ENCODE measurements around the gene IGLON5. TPM values are rescaled to one million over a fixed set of nuclear protein-coding genes. Genes with fewer than 3 reads are reported as not detected.

Gene IGLON5
- polyA plus RNA-seq, 1 donor: 3.1 TPM

GRCh38 chr19:51317968-51318367 lies 6.5 kb downstream of the IGLON5 start:
- DNase-seq: no peak
- Histone ChIP-seq H3K4me3 (ENCODE audit: low read length) (no peak overlapping the region), H3K27ac (ENCODE audit: low read length) (no peak overlapping the region), H3K4me1 (ENCODE audit: control insufficient read depth, insufficient read depth, low read length) (no peaks in the 10 kb centered on the region), H3K36me3 (ENCODE audit: control insufficient read depth, insufficient read depth, low read length) (no peaks in the 10 kb centered on the region), H3K27me3 (ENCODE audit: control insufficient read depth, insufficient read depth, low read length) (peaks cover 2% of the 10 kb centered on the region), H3K9me3 (ENCODE audit: control insufficient read depth, low read depth, low read length) (no peaks in the 10 kb centered on the region)
- no CpG with 5 or more reads among the region's 1 CpG for WGBS (ENCODE audit: insufficient coverage, low lambda C conversion rate)

DNA sequence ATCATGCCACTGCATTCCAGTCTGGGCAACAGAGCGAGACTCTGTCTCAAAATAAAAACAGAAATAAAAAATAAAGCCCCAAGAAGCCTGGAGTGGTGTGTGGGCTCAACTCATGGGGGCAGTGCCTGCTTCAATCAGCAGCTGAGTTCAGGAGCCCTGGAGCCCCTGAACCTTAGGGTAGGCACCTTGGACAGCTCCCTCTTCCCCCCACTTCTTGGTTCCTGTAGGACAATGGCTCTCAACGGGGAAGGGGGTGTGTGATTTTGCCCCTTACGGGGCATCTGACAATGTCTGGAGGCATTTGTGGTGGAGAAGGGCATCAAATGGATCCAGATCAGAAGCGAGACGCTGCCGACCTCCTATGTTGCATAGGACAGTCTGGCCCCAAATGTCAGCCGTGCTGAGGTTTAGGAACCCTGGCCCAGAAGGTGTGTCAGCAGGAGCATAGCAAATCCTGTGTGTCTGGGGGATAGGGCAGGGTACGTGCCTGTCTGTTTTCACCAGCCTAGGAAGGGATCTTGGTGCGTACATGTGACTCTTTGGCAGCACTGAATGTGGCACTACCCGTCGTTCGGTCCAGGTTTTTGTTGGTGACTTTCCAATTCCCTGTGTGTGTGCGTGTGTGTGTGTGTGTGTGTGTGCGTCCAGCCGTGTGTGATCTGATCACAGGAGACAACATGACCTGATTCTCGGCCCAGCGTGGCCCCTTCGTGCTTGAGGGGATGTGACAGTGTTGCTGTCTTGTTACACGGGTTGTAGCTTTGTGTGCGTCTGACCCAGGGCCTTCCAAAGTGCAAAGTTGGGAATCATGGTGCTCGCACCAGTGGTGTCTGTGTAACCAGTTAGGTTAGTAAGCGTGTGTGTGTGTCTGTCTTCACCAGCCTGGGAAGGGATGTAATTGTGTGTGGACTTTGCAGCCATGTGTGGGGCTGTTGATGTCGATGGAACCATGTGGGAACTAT lies 7.5 kb downstream of the IGLON5 start:
- H3K4me3 ChIP-seq (ENCODE audit: low read length): no peak overlapping the region
- peaks cover 2% of the 10 kb centered on the region for H3K27me3 ChIP-seq (ENCODE audit: control insufficient read depth, insufficient read depth, low read length)
- no CpG with 5 or more reads among the region's 23 CpGs for WGBS (ENCODE audit: insufficient coverage, low lambda C conversion rate)
- no peak for DNase-seq
- no peaks in the 10 kb centered on the region for H3K9me3 ChIP-seq (ENCODE audit: control insufficient read depth, low read depth, low read length)
- no peak overlapping the region for H3K27ac ChIP-seq (ENCODE audit: low read length)
- H3K4me1 ChIP-seq (ENCODE audit: control insufficient read depth, insufficient read depth, low read length): no peaks in the 10 kb centered on the region
- H3K36me3 ChIP-seq (ENCODE audit: control insufficient read depth, insufficient read depth, low read length): no peaks in the 10 kb centered on the region

DNA sequence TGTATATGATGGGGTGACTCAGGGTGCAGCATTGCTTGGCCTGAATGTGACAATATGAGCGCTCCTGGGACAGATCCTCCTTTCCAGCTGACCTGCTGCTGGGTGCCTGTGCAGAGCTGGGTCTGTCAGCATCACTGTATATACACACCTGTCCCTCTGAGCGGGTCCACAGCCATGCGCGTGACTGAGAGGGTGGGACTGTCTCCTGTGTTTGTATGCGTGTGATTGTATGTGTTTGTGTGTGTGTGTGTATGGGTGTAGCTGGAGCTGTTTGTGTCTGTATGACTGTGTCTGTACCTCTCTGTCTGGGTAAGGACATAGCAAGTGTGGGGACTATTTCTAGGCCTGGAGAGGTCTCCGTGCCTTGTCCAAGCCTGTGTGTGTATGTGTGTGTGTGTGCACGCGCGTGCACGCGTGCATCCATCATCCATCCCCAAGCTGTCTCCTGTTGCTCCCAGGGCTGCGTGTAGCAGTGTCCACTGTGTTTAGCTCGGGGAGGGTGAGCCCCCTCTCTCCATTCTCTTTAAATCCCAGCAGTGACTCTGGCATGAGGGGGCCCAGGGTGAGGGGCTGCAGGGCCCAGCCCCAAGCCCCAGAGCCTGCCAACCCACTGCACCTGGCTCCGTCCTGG lies 8.3 kb downstream of the IGLON5 start:
- Histone ChIP-seq H3K4me1 (ENCODE audit: control insufficient read depth, insufficient read depth, low read length) (no peaks in the 10 kb centered on the region), H3K4me3 (ENCODE audit: low read length) (no peak overlapping the region), H3K9me3 (ENCODE audit: control insufficient read depth, low read depth, low read length) (no peaks in the 10 kb centered on the region), H3K36me3 (ENCODE audit: control insufficient read depth, insufficient read depth, low read length) (no peaks in the 10 kb centered on the region), H3K27me3 (ENCODE audit: control insufficient read depth, insufficient read depth, low read length) (peaks cover 2% of the 10 kb centered on the region), H3K27ac (ENCODE audit: low read length) (no peak overlapping the region)
- DNase-seq: no peak
- WGBS (ENCODE audit: insufficient coverage, low lambda C conversion rate): no CpG with 5 or more reads among the region's 14 CpGs

GRCh38 chr19:51320280-51320657 lies 8.8 kb downstream of the IGLON5 start:
- no peaks in the 10 kb centered on the region for H3K9me3 ChIP-seq (ENCODE audit: control insufficient read depth, low read depth, low read length)
- no CpG with 5 or more reads among the region's 14 CpGs for WGBS (ENCODE audit: insufficient coverage, low lambda C conversion rate)
- no peak for DNase-seq
- no peaks in the 10 kb centered on the region for H3K36me3 ChIP-seq (ENCODE audit: control insufficient read depth, insufficient read depth, low read length)
- H3K4me3 ChIP-seq (ENCODE audit: low read length): no peak overlapping the region
- H3K4me1 ChIP-seq (ENCODE audit: control insufficient read depth, insufficient read depth, low read length): no peaks in the 10 kb centered on the region
- peaks cover 2% of the 10 kb centered on the region for H3K27me3 ChIP-seq (ENCODE audit: control insufficient read depth, insufficient read depth, low read length)
- H3K27ac ChIP-seq (ENCODE audit: low read length): no peak overlapping the region

DNA sequence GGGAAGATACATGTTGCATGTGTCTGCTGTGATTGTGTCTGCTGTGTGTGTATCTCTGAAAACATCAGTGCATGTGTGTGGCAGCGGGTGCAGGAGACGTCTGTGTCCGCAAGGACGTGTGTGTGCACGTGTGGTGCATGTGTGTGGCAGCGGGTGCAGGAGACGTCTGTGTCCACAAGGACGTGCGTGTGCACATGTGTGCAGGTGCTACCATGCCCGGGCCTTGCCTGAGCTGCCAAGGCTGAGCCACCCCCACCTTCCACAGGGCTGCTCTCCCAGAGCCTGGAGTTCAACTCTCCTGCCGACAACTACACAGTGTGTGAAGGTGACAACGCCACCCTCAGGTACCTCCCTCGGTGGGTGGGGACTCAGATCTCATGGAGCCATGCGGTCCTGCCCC lies 10.4 kb downstream of the IGLON5 start:
- peaks cover 10% of the 10 kb centered on the region for H3K27me3 ChIP-seq (ENCODE audit: control insufficient read depth, insufficient read depth, low read length)
- WGBS (ENCODE audit: insufficient coverage, low lambda C conversion rate): no CpG with 5 or more reads among the region's 14 CpGs
- no peak for DNase-seq
- H3K9me3 ChIP-seq (ENCODE audit: control insufficient read depth, low read depth, low read length): no peaks in the 10 kb centered on the region
- no peak overlapping the region for H3K27ac ChIP-seq (ENCODE audit: low read length)
- no peak overlapping the region for H3K4me3 ChIP-seq (ENCODE audit: low read length)
- no peaks in the 10 kb centered on the region for H3K4me1 ChIP-seq (ENCODE audit: control insufficient read depth, insufficient read depth, low read length)
- no peaks in the 10 kb centered on the region for H3K36me3 ChIP-seq (ENCODE audit: control insufficient read depth, insufficient read depth, low read length)

- WGBS (ENCODE audit: insufficient coverage, low lambda C conversion rate): no CpG with 5 or more reads among the region's 29 CpGs
- Histone ChIP-seq H3K36me3 (ENCODE audit: control insufficient read depth, insufficient read depth, low read length) (no peaks in the 10 kb centered on the region), H3K4me3 (ENCODE audit: low read length) (no peak overlapping the region), H3K27ac (ENCODE audit: low read length) (no peak overlapping the region), H3K4me1 (ENCODE audit: control insufficient read depth, insufficient read depth, low read length) (peaks cover 7% of the 10 kb centered on the region), H3K9me3 (ENCODE audit: control insufficient read depth, low read depth, low read length) (no peaks in the 10 kb centered on the region), H3K27me3 (ENCODE audit: control insufficient read depth, insufficient read depth, low read length) (peaks cover 27% of the 10 kb centered on the region)
- no peak for DNase-seq
Measured at GRCh38 chr19:51323481-51324166, 12.2 kb downstream of the IGLON5 start.

DNA sequence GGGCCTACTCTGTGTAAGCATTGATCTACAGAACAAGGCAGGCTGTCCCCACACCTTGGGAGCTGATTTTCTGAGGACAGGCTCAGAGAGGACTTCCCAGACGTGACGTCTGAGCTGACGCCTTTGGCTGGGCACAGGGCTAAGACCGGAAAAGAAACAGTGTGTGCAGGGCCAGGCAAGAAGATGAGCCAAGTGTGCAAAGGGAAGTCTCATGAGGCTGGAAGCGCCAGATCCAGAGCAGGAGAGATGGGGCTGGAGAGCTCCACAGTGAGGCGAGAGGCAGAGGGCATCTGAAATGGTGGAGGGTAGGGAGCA lies 12.7 kb downstream of the IGLON5 start:
- H3K9me3 ChIP-seq (ENCODE audit: control insufficient read depth, low read depth, low read length): no peaks in the 10 kb centered on the region
- no peak overlapping the region for H3K27ac ChIP-seq (ENCODE audit: low read length)
- WGBS (ENCODE audit: insufficient coverage, low lambda C conversion rate): no CpG with 5 or more reads among the region's 6 CpGs
- DNase-seq: no peak
- H3K27me3 ChIP-seq (ENCODE audit: control insufficient read depth, insufficient read depth, low read length): peaks cover 29% of the 10 kb centered on the region
- no peak overlapping the region for H3K4me3 ChIP-seq (ENCODE audit: low read length)
- no peaks in the 10 kb centered on the region for H3K36me3 ChIP-seq (ENCODE audit: control insufficient read depth, insufficient read depth, low read length)
- peaks cover 7% of the 10 kb centered on the region for H3K4me1 ChIP-seq (ENCODE audit: control insufficient read depth, insufficient read depth, low read length)

DNA sequence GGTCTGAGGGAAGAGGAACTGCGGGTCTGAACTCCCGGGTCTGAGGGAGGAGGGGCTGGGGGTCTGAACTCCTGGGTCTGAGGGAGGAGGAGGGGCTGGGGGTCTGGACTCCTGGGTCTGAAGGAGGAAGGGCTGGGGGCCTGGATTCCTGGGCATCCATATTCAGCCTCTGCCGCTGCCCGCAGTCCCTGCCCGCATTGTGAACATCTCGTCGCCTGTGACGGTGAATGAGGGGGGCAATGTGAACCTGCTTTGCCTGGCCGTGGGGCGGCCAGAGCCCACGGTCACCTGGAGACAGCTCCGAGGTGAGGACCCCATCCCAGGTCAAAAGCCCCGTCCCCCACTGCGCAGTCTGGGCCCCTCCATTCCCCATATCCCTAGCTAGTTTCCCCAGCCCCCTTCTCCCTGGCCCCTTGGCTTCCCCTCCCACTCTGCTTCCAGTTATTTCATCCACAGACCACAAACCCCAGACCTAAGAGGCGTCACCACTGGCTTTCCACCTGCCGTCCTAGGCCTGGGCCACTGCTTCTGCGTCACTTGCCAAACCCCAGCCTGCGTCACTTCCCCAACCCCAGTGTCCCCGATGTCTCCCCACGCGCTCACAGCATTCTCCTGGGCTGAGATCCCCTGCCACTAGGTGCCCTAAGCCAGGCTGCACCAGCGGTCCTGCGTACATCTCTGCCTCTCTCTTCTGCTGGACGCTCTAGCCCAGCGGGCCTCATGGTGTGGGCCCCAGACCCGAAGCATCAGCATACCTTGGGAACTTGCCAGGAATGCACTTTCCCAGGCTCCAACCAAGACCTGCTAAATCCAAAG lies 13.9 kb downstream of the IGLON5 start:
- no peaks in the 10 kb centered on the region for H3K9me3 ChIP-seq (ENCODE audit: control insufficient read depth, low read depth, low read length)
- peaks cover 29% of the 10 kb centered on the region for H3K27me3 ChIP-seq (ENCODE audit: control insufficient read depth, insufficient read depth, low read length)
- no peak overlapping the region for H3K27ac ChIP-seq (ENCODE audit: low read length)
- H3K4me1 ChIP-seq (ENCODE audit: control insufficient read depth, insufficient read depth, low read length): peaks cover 7% of the 10 kb centered on the region
- DNase-seq: no peak
- WGBS (ENCODE audit: insufficient coverage, low lambda C conversion rate): 100% methylated on average over 4 of the region's 26 CpGs
- no peaks in the 10 kb centered on the region for H3K36me3 ChIP-seq (ENCODE audit: control insufficient read depth, insufficient read depth, low read length)
- no peak overlapping the region for H3K4me3 ChIP-seq (ENCODE audit: low read length)

DNA sequence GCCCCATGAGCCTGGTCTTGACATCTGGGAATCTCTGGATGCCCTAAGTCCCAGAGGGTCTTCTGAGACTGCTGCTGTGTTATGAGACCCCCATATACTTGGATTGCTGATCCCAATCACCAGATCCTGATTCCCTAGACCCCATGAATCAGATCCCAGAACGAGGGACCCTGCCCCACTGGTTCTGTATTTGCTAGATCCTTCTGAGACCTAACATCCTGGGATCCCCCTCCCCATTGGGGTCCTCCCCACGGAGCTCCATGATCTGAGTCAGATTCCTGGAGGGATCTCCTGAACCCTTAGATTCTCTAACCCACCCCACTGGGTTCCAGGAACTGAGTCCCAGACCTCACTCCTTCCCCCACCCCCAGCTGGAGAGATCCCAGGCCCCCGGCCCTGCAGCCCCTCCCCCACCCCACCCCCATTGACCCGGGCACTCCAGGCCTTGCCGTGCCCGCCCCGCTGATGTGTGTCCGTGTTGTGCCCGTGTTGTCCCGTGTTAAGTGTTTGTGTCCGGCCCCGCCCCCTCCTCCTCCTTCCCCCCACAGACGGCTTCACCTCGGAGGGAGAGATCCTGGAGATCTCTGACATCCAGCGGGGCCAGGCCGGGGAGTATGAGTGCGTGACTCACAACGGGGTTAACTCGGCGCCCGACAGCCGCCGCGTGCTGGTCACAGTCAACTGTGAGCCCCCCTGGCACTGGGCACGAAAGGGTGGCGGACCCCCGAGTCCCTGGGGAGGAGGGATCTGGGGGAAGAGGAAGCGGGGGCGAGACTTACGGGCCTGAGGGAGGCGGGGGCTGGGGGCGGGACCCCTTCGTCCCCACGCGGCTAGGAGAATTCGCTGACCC lies 15.0 kb downstream of the IGLON5 start:
- Histone ChIP-seq H3K9me3 (ENCODE audit: control insufficient read depth, low read depth, low read length) (no peaks in the 10 kb centered on the region), H3K36me3 (ENCODE audit: control insufficient read depth, insufficient read depth, low read length) (peaks cover 7% of the 10 kb centered on the region), H3K4me3 (ENCODE audit: low read length) (no peak overlapping the region), H3K27ac (ENCODE audit: low read length) (no peak overlapping the region), H3K4me1 (ENCODE audit: control insufficient read depth, insufficient read depth, low read length) (peaks cover 7% of the 10 kb centered on the region), H3K27me3 (ENCODE audit: control insufficient read depth, insufficient read depth, low read length) (peaks cover 29% of the 10 kb centered on the region)
- DNase-seq: no peak
- no CpG with 5 or more reads among the region's 36 CpGs for WGBS (ENCODE audit: insufficient coverage, low lambda C conversion rate)
